Middle frontal gyrus (tissue), 1 donor: Measurements from ENCODE around the gene RGL4.
A peak's percentile ranks its signal among the peaks of the same experiment; 100 is the strongest.

ENCODE experiments used
- DNase-seq: peaks from one replicate; pipeline ENCODE4 v3.0.0-alpha.2; 2015; ENCODE audit warnings: low spot score; ENCODE audit errors: extremely low spot score

RGL4 gene

DNA sequence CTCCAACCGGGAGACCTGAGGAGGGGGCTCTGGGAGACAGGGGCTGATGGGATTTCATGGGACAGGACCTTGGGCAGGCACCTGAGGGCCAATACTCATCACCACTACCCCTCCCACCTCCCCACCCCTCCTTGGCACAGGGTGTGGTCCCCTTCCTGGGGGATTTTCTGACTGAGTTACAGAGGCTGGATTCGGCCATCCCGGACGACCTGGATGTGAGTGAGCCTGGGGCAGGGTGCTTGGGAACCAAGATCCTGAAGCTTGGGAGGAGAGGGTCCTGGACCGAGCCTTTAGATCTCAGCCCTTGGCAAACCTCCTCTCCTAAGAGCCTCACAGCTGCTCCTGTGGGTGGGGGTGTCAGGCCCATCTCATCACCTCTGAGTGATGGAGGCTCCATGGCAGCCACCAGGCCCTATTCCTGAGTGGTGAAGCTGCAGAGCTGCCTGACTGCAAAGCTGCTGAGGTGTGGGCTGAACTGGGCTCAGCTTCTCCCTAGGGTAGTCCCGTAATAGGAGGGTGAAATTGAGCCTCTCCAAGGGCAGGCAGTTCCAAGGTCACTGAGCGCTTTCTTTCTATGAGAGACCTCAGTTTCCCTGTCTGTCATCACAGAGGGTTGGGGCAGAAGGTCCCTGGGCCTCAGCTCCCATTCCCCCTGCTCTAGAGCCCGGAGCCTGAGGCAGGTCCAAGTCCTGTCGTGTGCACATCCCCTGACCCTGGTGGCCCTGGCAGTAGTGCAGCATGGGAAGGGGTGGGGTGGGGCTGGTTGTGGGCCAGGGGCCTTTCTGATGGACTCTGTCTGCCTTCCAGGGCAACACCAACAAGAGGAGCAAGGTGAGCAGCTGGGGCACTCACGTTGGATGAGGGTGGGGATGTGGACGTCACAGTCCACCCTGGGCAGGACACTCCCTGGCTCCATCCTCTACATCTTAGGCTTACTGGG is 6.5 kb downstream of the RGL4 start:
- DNase-seq, result no peak

DNA sequence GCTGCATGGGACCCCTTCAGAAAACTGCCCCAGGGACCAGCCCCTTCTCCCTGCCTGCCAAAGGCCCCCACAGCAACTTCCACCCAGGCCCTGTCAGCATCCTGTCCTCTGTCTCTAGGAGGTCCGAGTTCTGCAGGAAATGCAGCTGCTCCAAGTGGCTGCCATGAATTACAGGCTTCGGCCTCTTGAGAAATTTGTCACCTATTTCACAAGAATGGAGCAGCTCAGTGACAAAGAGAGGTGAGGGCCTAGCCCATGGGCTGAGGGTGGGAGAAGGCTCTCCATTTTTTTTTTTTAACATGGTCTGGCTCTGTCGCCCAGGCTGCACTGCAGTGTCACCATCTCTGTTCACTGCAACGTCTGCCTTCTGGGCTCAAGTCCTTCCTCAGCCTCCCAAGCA is 7.3 kb downstream of the RGL4 start:
- DNase-seq, result no peak

DNA sequence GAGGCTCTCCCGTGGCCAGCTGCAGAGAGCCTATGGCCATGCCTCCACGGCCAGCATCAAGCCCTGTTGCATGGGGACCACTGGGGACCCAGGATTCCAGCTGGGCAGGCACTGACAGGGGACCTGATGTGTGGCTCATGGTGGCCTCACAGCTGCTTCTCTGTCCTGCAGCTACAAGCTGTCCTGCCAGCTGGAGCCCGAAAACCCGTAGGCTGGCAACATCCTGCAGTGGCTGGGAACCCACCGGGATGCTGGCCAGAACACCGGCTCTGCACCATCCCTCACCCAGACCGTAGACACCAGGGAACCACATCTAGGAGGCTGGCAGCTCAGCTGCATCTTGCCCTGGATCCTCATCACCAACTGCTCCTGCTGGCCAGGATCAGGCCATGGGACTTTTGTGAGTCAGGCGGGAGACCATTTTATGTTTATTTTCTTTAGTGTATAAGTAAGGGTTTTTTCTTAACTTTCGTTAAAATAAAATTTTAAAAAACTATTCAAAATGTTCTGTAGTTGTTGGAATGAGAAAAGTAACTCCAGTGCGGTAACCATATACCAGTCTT is 7.9 kb downstream of the RGL4 start:
- no peak for DNase-seq

DNA sequence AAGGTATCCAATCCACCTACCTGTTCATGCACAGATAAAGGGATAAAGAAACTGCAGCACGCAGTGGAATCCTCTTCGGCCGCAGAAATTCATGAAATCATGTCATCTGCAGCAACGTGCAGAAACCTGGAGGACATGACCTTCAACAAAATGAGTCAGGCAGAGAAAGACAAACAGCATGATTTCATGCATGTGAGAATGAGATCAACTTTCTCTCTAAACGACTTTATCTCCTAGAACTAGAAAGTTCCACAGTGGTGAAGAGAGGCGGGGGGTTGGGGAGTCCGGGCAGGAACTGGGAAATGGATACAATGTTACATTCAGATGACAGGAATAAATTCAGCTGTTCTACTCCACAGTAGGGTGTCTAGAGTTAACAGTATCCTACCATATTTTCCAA is 9.9 kb downstream of the RGL4 start:
- no peak for DNase-seq

DNA sequence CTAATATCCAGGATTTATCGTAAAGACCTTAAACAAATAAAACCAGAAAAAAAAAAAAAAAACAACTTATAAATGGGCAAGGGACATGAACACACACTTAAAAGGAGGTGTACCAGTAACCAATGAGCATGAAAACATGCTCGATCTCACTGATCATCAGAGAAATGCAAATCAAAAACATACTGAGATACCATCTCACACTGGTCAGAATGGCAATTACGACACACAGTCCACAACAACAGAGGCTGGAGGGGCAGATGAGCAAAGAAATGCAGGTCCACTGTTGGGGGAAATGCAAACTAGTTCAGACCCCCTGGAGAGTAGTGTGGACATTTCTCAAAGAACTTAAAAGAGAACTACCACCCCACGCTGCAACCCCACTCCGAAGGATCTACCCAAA is 13.2 kb downstream of the RGL4 start:
- no peak for DNase-seq

DNA sequence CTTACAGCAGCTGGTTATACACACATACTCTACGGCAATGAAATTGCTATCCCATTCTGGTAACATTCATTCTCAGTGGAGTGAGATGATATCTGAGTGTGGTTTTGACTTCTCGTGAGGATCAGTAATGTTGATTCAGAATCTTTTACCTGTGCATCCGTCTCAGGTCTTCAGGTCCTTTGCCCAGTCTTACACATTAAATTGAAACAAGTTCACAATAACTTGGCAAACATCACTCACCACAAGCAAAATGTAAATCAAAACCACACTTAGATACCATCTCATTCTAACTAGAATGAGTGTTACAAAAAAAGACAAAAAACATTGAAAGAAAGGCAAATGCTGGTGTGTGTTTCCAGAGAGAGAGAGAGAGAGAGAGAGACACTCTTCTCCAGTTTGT is 14.0 kb downstream of the RGL4 start:
- DNase-seq, result no peak

DNA sequence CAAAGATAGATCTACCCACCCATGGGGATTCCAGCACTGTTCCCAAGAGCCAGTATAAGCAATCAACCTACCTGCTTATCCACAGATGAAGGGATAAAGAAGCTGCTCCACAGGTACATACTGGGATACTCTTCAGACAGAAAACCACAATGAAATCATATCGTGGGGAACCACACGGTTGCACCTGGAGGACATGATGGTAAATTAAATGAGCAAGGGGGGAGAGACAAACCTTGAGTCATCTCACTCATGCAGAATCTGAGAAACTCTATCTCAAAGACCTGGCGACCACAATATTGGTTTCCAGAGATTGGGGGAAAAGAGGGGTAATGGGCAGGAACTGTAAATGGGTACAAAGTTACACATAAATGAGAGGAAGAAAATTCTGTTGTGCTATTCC is 14.5 kb downstream of the RGL4 start:
- no peak for DNase-seq

DNA sequence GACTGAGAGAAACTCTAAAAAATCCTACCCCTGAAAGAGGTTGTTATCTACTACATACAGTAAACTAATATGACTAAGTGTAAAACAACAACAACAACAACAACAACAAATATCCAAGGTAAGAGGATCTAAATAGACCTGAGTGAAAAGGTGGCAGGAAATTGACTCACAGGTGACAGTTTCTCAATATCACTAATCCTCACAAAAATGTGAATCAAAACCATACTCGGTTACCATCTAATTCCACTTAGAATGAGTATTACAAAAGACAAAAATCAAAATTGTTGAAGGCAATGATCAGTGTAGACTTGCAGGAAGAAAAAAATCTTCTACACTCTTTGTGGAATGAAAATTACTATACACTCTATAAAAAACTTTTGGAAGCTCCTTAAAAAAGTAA is 17.5 kb downstream of the RGL4 start:
- DNase-seq, result no peak

DNA sequence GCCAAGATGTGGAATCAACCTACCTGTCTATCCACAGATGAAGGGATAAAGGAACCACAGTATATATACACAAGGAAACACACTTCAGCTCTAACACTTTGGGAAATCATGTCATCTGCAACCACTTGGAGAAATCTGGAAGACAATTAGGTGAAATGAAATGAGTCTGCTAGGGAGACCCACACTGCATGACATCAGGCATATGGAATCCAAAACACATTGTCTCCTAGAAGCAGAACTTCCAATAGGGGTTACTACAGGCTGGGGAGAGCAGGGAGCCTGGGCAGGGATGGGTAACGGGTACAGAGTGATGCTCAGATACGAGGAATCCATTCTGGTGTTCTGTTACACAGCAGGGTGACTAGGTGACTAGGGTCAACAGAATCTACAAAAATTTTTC is 18.3 kb downstream of the RGL4 start:
- no peak for DNase-seq

DNA sequence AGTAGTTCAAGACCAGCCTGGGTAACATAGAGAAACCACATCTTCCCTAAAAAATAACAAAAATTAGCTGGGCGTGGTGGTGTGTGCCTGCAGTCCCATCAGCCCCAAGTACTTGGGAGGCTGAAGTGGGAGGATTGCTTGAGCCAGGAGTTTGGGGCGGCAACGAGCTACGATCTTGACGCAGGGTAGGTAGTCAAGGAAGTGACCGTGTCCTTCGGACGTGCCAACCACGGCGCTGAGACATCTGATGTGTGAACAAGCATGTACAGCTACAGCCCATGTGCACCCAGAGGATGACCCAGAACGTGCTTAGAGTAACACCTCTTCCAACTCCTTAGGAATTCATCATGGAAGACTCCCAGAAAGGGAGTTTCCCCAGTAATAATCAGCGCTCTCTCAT is 21.4 kb downstream of the RGL4 start:
- DNase-seq, result no peak

DNA sequence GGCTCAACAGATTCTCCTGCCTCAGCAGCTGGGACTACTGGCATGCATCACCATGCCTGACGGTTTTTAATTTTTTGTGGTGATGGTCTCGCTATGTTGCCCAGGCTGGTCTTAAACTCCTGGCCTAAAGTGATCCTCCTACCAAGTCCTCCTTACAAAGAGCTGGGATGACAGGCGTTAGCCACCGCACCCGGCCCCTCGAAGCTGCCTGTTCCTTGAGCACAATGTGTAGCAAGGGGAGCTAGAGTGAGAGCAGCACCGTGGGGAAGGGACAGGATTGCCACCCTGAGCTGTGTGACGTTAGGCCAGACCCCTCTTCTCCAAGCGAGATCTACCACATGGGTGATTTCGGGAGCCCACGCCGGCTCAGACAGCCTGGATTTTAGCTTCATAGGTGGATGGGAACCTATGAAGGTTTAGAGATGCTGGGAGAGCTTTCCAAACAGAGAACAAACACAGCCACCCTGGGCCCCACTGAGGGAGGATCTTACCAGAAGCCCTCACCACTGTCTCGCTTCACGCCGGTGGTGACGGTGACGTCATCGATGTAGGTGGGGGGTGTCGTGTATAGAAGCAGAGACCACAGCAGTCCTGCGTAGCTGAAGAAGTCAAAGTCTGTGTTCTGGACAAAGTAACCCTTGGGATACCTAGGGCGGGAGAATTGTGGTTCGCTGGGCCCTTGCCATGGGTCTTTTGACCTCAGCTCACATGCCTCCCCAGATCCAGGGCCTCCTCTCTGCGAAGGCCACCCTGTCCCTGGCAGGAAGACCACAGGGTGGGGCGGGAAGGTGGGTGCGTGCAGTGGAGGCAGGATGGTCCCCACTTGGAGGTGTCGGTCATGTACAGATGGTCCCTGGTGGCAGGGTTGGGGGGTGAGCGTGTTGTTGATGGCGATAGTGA is 23.1 kb downstream of the RGL4 start:
- DNase-seq, result no peak

DNA sequence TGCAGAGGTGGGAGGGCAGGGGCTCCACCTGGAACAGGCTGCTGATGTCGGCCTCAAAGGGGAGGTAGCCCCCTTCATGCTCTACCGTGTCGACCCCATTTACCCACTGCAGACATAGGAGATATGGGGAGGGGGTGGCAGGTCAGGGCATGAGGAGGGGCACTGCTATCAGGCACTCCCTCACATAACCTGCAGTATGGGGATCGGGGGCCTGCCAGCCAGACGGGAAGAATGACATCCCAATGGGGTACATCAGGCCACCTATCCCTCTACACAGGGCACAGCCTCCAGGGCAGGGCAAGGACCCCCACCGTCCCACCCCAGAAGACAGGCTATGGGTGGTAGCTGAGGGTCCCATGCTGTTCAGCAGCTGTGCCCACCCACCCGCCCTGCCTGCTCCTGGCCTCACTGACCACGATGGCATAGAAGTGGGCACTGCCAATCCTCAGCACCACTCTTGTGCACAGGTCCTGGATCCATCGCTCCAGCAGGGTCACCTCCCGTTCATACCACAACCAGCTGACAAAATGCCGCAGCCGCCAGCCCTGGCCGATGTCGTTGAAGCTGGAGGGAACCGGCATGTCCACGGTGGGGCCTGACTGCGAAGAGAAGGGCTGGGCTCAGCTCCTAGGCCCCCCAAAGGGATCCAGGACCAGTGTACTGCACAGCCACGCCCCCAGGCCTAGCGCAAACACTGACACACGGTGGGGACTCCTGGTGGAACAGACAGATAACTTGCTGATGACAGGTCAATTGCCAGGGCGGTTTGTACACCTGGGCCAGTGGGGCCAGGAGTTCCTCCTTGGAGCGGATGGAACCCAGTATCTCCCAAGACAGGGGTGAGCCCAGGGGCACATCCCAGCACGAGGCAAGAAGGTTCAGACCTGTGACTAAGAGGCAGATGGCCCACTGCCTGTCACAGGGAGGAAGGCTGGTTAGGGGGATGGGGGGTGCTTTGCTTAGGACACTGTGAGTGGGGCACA is 24.1 kb downstream of the RGL4 start:
- no peak for DNase-seq

DNA sequence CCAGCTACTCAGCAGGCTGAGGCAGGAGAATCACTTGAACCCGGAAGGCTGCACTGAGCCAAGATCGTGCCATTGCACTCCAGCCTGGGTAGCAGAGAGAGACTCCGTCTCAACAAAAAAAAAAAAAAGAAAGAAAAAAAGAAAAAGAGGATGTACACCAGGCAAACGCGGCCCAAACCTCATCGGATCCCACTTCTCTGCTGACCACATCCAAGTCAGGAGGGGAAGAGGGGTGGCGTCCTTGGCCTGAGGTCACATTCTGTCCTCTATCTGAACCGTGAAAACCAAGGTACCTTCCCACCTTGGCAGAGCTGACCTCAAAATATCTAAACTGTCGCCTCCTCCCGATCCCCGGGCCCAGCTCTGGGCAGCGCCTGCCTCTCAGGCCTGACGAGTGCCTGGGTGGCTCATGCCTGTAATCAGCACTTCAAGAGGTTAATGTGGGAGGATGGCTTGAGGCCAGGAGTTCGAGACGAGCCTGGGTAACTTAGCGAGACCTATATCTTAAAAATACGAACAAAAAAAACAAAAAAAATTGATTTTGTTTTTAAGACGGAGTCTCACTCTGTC is 25.1 kb downstream of the RGL4 start:
- no peak for DNase-seq

DNA sequence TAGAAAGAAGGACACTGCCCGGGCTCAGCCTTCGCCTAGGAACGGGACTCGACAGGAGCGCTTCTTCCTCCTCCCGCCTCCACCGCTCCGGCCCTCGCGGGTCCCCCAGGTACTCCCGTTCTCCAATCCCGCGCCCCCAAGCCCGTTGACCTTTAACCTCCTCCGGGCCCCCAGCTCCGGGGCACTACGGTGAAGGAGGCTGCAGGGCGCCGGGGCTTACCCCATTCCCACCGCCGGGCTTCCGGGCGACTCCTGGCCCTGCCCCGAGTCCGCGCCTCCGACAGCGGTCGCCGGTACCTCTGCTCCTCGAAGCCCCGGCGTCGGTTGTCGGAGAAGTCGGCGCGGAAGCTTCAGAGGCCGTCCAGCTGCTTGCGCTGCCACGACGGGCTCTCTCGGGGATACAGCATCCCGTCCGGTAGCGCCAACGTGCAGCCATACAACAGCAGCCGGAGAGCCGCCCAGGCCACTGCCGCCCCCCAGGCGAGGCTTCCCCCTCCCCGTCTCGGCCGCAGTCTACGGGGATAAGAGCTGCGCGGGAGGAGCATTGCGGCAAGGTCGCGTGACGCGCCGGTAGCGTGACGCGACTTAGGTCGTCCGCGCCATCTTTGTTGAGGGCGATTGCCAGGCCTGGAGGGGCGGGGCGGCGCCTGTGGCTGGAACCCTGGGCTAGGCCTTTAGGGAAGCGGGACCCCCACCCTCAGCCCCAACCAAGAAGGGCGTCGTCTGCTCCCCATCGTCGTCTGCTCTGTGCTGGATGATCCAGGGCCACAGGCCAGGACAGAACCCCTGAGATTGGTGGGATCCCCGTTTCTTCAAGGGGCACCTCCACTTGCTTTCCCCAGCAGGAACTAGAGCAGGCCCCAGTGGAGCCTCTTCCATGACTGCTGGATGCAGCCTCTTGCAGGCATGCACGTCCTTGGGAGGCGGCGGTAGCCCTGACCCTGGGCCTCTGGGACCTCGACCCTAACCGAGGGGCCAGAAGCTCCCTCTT is 26.3 kb downstream of the RGL4 start:
- DNase-seq, result peak; percentile 82

DNA sequence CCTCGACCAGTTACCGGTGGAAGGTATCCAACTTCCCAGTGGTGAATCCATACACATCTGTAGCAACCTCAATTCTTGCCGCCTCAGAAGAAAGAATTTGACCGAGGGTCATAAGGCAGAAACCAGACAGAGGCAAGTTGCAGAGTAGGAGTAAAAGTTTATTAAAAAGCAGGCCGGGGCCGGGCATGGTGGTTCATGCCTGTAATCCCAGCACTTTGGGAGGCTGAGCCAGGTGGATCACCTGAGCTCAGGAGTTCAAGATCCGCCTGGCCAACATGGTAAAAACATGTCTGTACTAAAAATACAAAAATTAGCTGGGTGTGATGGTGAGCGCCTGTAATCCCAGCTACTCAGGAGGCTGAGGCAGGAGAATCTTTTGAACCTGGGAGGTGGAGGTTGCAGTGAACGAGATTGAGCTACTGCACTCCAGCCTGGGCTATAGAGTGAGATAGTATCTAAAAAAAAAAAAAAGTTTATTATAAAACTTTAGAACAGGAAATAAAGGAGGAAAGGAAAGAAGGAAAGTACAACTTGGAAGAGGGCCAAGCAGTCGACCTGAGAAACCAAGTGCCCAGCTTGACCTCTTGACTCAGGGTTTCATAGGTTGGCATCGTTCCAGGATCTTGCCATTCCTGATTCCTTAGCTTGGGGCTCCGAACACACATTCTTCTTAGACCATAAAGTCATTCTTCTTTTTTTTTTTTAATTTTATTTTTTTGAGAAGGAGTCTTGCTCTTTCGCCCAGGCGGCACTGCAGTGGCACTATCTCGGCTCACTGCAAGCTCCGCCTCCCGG is 27.8 kb downstream of the RGL4 start:
- no peak for DNase-seq

DNA sequence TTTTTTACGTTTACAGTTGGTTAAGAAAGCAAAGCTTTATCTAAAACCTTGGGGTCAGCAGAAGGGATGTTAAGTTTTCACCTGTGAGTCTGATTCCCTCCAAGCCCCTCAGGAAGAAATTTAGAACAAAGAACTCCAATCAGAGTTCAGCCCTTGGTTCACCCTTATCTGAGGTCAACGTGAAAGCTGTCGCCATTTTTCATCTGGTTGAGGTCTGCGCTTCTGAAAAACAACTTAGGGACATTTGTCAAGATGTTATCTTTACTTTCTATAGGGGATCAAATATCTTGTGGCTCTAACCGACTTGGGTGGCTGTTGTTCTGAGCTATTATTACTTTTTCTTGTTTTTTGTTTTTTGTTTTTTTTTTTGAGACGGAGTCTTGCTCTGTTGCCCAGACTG is 30.0 kb downstream of the RGL4 start:
- DNase-seq, result no peak

DNA sequence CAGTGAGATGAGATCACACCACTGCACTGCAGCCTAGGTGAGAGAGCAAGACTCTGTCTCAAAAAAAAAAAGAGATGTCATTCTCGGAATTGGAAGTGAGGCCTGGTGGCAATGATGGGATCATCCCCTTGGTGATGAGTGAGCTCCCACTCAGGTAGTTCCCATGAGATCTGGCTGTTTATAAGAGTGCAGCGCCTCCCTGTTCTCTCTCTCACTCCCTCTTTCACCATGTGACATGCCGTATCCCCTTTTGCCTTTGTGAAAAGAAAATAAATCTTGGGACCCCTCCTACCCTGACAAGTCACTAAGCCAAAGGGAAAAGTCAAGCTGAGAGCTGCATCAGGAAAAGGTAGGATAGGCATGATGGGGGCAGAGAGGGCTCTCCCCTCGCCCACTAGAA is 31.3 kb downstream of the RGL4 start:
- DNase-seq, result no peak

DNA sequence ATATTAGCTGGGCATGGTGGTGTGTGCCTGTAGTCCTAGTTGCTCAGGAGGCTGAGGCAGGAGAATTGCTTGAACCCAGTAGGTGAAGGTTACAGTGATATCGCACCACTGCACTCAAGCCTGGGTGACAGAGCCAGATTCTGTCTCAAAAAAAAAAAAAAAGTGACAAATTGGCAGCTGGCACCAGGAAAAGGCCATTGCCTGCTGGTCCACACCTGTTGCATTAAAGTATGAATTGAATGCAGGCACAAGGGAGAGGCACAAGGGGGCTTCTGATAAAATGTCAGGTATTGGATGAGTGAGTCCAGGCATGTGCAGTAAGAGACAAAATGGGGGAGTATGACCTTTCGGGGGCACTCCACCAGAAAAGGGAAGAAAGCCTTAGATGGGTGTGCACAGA is 31.9 kb downstream of the RGL4 start:
- DNase-seq, result no peak
